BLaER1 treated with 17β-estradiol and CSF1 and Interleukin-3, amounts not matched to agents 10 nM and 100 nM (cell line): ENCODE measurements around the gene IRS1.

Experiments
- H3K27ac ChIP-seq, 11 experiments: shearing (Covaris generic); formaldehyde crosslinking; 2 replicates each; pipeline ENCODE4 v1.8.1; 2022
- H3K27me3 ChIP-seq, 11 experiments: shearing (Covaris generic); formaldehyde crosslinking; 2 replicates each; pipeline ENCODE4 v1.8.1; 2022
- H3K36me3 ChIP-seq, 11 experiments: shearing (Covaris generic); formaldehyde crosslinking; 2 replicates each; pipeline ENCODE4 v1.8.1; 2022
- H3K4me1 ChIP-seq, 10 experiments: shearing (Covaris generic); formaldehyde crosslinking; 2 replicates each; pipeline ENCODE4 v1.8.1; 2022
- H3K4me2 ChIP-seq, 11 experiments: shearing (Covaris generic); formaldehyde crosslinking; 2 replicates each; pipeline ENCODE4 v1.8.1; 2022
- H3K4me3 ChIP-seq, 10 experiments: shearing (Covaris generic); formaldehyde crosslinking; 2 replicates each; pipeline ENCODE4 v1.8.1; 2022
- H3K9ac ChIP-seq, 11 experiments: shearing (Covaris generic); formaldehyde crosslinking; 2 replicates each; pipeline ENCODE4 v1.8.1; 2022
- H3K9me3 ChIP-seq, 11 experiments: shearing (Covaris generic); formaldehyde crosslinking; replicated peaks in 1 of 11; 2 replicates each; pipeline ENCODE4 v1.8.1; 2022
- H4K20me1 ChIP-seq, 11 experiments: shearing (Covaris generic); formaldehyde crosslinking; 2 replicates each; pipeline ENCODE4 v1.8.1; 2022
- Cebpa-rat ChIP-seq, 11 experiments: shearing (Covaris generic); IDR thresholded peaks; 2 replicates each; pipeline ENCODE4 v1.8.1; 2022

The IRS1 gene

GRCh38 chr2:226727251-226727650 lies 72.4 kb downstream of the IRS1 start:
- peaks cover 0 to 3% (median 0%) of the 10 kb centered on the region in 11 experiments; a peak in 1 of 22 replicates for H3K9me3 ChIP-seq
- no peak overlapping the region for H3K9ac ChIP-seq
- H3K27me3 ChIP-seq: peaks cover 0 to 11% (median 0%) of the 10 kb centered on the region in 11 experiments; a peak in 1 of 22 replicates
- no peak for TF ChIP-seq Cebpa-rat (IDR thresholded peaks at IDR 0.05)
- no peaks in the 10 kb centered on the region for H3K36me3 ChIP-seq
- H4K20me1 ChIP-seq: no peaks in the 10 kb centered on the region
- peaks cover 10 to 31% (median 15%) of the 10 kb centered on the region in 10 experiments for H3K4me1 ChIP-seq
- no peak overlapping the region for H3K4me2 ChIP-seq
- H3K27ac ChIP-seq: no peak overlapping the region
- H3K4me3 ChIP-seq: no peak overlapping the region

DNA sequence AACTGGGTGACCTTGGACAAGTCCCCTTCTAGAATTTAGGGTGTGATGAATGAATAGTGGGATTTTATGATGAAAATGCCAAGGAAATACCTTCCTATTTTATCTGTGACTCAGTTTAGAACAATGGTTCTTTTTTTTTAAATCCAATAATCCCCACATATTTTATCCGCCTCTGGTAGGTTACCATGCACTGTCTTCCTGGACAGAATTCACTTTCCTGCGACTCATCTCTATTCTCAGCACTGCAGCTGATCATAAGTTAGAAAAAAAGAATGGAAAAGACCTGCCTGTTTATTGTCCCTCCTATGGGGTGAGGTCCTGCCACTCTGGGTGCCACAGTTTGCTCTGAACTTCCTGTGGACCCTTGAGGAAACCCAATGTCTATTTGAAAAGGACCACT lies 73.1 kb downstream of the IRS1 start:
- no peaks in the 10 kb centered on the region for H3K36me3 ChIP-seq
- H3K9ac ChIP-seq: no peak overlapping the region
- H3K4me3 ChIP-seq: no peak overlapping the region
- no peaks in the 10 kb centered on the region for H4K20me1 ChIP-seq
- H3K27ac ChIP-seq: no peak overlapping the region
- peaks cover 0 to 11% (median 0%) of the 10 kb centered on the region in 11 experiments; a peak in 1 of 22 replicates for H3K27me3 ChIP-seq
- H3K4me1 ChIP-seq: peaks cover 10 to 31% (median 15%) of the 10 kb centered on the region in 10 experiments
- no peak for TF ChIP-seq Cebpa-rat (IDR thresholded peaks at IDR 0.05)
- H3K4me2 ChIP-seq: no peak overlapping the region
- peaks cover 0 to 3% (median 0%) of the 10 kb centered on the region in 11 experiments; a peak in 1 of 22 replicates for H3K9me3 ChIP-seq

DNA sequence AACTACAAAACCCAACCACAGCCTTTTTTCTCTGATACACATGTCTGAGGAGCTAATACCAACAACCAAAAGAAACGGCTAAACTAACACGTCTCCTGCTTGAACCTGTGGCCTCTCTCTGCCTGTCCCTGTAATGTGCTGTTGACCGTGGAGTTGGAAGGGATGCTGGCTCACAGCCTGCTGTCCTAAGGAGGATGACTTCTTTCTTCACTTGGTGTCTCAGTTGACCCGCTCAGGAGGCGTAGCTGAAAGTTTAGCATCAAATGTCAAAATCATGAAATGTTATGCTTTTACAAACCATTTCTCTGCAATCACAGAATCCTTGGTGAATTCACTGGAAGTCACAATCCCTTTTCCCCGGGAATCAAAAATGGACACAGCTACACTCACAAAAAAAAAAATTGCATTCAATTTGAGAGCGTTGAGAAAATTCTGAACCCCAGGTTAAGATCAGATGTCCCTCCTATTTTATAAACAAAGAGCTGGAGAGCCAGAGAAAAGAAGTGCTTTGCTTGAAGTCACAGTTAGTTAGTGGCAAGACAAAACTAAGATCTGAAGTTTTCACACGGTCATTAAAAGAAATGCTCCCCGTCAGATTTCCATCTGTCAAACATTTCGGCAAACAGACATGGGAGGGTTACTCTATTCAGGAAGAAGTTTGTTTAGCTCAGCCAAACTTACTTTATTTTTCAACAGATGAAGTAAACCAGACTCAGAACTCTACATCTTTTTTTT lies 74.3 kb downstream of the IRS1 start:
- Histone ChIP-seq H3K36me3 (no peaks in the 10 kb centered on the region), H3K9ac (no peak overlapping the region), H3K27me3 (peaks cover 0 to 11% (median 0%) of the 10 kb centered on the region in 11 experiments; a peak in 1 of 22 replicates), H3K4me2 (peak overlapping the region in 1 of 11 experiments; percentile 17; a peak in 3 of 22 replicates), H3K4me1 (peaks cover 10 to 31% (median 15%) of the 10 kb centered on the region in 10 experiments), H3K9me3 (peaks cover 0 to 3% (median 0%) of the 10 kb centered on the region in 11 experiments; a peak in 1 of 22 replicates), H3K27ac (no peak overlapping the region), H4K20me1 (no peaks in the 10 kb centered on the region), H3K4me3 (no peak overlapping the region)
- no peak for TF ChIP-seq Cebpa-rat (IDR thresholded peaks at IDR 0.05)

- H3K27ac ChIP-seq: no peak overlapping the region
- no peak for TF ChIP-seq Cebpa-rat (IDR thresholded peaks at IDR 0.05)
These were observed 78.1 kb downstream of the IRS1 start for GRCh38 chr2:226721541-226721940.

GRCh38 chr2:226720948-226721347 lies 78.7 kb downstream of the IRS1 start:
- no peaks in the 10 kb centered on the region for H3K36me3 ChIP-seq
- no peak overlapping the region for H3K27ac ChIP-seq
- peaks cover 0 to 11% (median 0%) of the 10 kb centered on the region in 11 experiments; a peak in 1 of 22 replicates for H3K27me3 ChIP-seq
- no peak for TF ChIP-seq Cebpa-rat (IDR thresholded peaks at IDR 0.05)
- H3K9ac ChIP-seq: no peak overlapping the region
- H3K4me3 ChIP-seq: no peak overlapping the region
- H4K20me1 ChIP-seq: no peaks in the 10 kb centered on the region
- H3K4me1 ChIP-seq: peaks cover 10 to 28% (median 15%) of the 10 kb centered on the region in 10 experiments
- no peak overlapping the region for H3K4me2 ChIP-seq
- H3K9me3 ChIP-seq: peaks cover 0 to 3% (median 0%) of the 10 kb centered on the region in 11 experiments; a peak in 2 of 22 replicates

More at GRCh38 chr2:226721541-226721940, 78.1 kb downstream of the IRS1 start:
- Histone ChIP-seq H3K27me3 (peaks cover 0 to 11% (median 0%) of the 10 kb centered on the region in 11 experiments; a peak in 1 of 22 replicates), H3K4me2 (no peak overlapping the region), H4K20me1 (no peaks in the 10 kb centered on the region), H3K9ac (no peak overlapping the region), H3K4me3 (no peak overlapping the region), H3K9me3 (peaks cover 0 to 3% (median 0%) of the 10 kb centered on the region in 11 experiments; a peak in 2 of 22 replicates), H3K36me3 (no peaks in the 10 kb centered on the region), H3K4me1 (peaks cover 10 to 31% (median 15%) of the 10 kb centered on the region in 10 experiments)

DNA sequence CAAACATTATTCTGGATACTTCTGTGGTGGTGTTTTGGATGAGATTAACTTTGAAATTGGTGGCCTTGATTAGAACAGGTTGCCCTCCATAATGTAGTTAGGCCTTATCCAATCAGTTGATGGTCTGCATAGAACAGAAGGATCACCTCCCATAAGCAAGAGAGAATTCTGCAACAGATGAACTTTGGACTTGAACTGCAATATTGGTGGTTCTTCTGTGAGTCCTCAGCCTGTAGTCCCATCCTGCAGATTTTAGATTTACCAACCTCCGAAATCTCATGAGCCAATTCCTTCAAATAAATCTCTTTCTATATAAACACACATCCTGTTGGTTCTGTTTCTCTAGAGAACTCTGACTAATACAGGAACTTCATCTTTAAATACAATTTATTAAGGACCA lies 81.9 kb downstream of the IRS1 start:
- Histone ChIP-seq H3K9me3 (peaks cover 0 to 3% (median 0%) of the 10 kb centered on the region in 11 experiments; a peak in 1 of 22 replicates), H3K4me1 (peaks cover 0 to 10% (median 0%) of the 10 kb centered on the region in 10 experiments; a peak in 3 of 20 replicates), H3K4me3 (no peak overlapping the region), H3K36me3 (no peaks in the 10 kb centered on the region), H3K9ac (no peak overlapping the region), H3K27ac (no peak overlapping the region), H3K27me3 (no peaks in the 10 kb centered on the region; a peak in 1 of 22 replicates), H4K20me1 (no peaks in the 10 kb centered on the region), H3K4me2 (no peak overlapping the region)
- no peak for TF ChIP-seq Cebpa-rat (IDR thresholded peaks at IDR 0.05)

- no peak overlapping the region for H3K27ac ChIP-seq
- no peaks in the 10 kb centered on the region for H3K36me3 ChIP-seq
- no peaks in the 10 kb centered on the region; a peak in 1 of 22 replicates for H3K27me3 ChIP-seq
- H3K9me3 ChIP-seq: peaks cover 0 to 3% (median 0%) of the 10 kb centered on the region in 11 experiments; a peak in 1 of 22 replicates
- H3K9ac ChIP-seq: no peak overlapping the region
- no peak for TF ChIP-seq Cebpa-rat (IDR thresholded peaks at IDR 0.05)
- no peak overlapping the region for H3K4me2 ChIP-seq
- H3K4me1 ChIP-seq: peaks cover 0 to 10% (median 0%) of the 10 kb centered on the region in 10 experiments; a peak in 2 of 20 replicates
- no peaks in the 10 kb centered on the region for H4K20me1 ChIP-seq
- no peak overlapping the region for H3K4me3 ChIP-seq
These were observed 83.5 kb downstream of the IRS1 start for GRCh38 chr2:226716126-226716525.

- no peaks in the 10 kb centered on the region for H3K27me3 ChIP-seq
- H3K36me3 ChIP-seq: no peaks in the 10 kb centered on the region
- no peak overlapping the region for H3K27ac ChIP-seq
- no peak overlapping the region for H3K4me2 ChIP-seq
- H4K20me1 ChIP-seq: no peaks in the 10 kb centered on the region
- peaks cover 0 to 5% (median 0%) of the 10 kb centered on the region in 10 experiments; a peak in 2 of 20 replicates for H3K4me1 ChIP-seq
- H3K9me3 ChIP-seq: peaks cover 0 to 7% (median 0%) of the 10 kb centered on the region in 11 experiments; a peak in 3 of 22 replicates
- H3K9ac ChIP-seq: no peak overlapping the region
- no peak overlapping the region for H3K4me3 ChIP-seq
- TF ChIP-seq Cebpa-rat (IDR thresholded peaks at IDR 0.05): no peak
These were observed 84.2 kb downstream of the IRS1 start for GRCh38 chr2:226715347-226715990.

DNA sequence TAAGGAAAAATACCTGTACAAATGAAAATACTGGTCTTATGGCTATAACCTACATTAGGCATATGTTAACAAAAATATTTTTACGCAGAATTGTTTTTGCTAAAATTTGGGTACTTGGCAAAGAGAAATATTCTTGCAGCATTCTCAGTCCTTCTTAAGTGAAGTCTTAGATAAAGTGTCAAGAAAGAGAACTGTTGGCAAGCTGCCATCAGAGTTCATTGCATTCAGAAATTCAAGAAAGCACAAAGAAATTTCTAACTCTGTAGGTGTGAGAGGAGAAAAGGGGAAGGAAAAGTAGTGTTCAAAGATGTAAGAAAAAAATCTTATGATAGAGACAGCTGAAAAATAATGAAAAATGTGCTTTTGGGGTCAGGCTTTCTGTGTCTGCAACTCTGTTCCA lies 86.7 kb downstream of the IRS1 start:
- no peak for TF ChIP-seq Cebpa-rat (IDR thresholded peaks at IDR 0.05)
- Histone ChIP-seq H3K4me1 (no peaks in the 10 kb centered on the region), H3K9me3 (peaks cover 0 to 18% (median 2%) of the 10 kb centered on the region in 11 experiments; a peak in 3 of 22 replicates), H3K27ac (no peak overlapping the region), H3K27me3 (0 out of 22 replicates have a peak, but pooled peaks cover 0 to 9% (median 0%) of the 10 kb centered on the region in 11 experiments), H3K4me3 (no peak overlapping the region), H4K20me1 (no peaks in the 10 kb centered on the region), H3K9ac (no peak overlapping the region), H3K4me2 (no peak overlapping the region), H3K36me3 (no peaks in the 10 kb centered on the region)
